ENCODE results near the gene KLF16. TPM values are rescaled to one million over a fixed set of nuclear protein-coding genes. Genes with fewer than 3 reads are reported as not detected.

Gene KLF16
- total and polyA plus RNA-seq, 9 of the 15 experiments (the other 6 are each of a cell fraction or from before 2014, with no cell fraction given): 0.04 to 60.4 (median 6.8) TPM

DNA sequence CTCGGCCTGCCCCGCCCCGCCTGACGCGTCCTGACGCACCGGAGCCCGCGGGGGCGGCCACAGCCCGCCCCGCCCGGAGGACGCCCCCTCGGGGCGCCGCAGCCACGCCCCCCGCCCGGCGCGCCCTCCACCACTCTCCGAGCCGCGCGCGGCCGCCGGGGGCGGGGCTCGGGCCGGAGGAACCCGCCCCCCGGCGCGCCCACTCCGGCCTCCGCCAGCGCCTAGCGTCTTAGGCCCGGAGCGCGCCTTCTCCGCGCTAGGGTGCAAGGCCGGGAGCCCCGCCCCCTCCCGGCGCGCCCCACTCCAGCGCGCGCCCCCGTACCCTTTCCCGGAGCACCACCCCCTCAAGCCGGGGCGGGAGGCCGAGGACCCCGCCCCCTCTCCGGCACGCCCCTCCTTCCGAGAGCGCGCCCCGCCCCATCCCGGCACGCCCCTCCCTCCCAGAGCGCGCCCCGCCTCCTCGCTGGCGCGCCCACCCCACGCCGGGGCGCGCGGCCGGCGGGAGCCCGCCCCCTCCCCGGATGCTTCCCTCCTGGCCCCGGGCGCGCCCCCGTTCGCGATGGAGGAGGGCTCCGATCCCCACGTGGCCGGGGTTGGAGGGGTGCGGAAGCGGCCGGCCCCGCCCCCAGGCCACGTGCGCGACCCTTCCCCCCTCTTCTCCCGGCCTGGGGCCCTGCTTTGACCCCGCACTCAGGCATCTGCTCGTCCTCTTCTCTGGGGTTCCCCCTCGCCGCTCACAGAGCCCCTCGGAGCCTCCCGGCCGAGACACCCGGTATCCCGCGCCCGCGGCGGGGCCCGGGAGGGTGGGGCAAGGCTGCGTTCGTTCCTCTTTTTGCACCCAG is 480 bp upstream of the KLF16 start (continued):
- TF ChIP-seq, protein P1, sequence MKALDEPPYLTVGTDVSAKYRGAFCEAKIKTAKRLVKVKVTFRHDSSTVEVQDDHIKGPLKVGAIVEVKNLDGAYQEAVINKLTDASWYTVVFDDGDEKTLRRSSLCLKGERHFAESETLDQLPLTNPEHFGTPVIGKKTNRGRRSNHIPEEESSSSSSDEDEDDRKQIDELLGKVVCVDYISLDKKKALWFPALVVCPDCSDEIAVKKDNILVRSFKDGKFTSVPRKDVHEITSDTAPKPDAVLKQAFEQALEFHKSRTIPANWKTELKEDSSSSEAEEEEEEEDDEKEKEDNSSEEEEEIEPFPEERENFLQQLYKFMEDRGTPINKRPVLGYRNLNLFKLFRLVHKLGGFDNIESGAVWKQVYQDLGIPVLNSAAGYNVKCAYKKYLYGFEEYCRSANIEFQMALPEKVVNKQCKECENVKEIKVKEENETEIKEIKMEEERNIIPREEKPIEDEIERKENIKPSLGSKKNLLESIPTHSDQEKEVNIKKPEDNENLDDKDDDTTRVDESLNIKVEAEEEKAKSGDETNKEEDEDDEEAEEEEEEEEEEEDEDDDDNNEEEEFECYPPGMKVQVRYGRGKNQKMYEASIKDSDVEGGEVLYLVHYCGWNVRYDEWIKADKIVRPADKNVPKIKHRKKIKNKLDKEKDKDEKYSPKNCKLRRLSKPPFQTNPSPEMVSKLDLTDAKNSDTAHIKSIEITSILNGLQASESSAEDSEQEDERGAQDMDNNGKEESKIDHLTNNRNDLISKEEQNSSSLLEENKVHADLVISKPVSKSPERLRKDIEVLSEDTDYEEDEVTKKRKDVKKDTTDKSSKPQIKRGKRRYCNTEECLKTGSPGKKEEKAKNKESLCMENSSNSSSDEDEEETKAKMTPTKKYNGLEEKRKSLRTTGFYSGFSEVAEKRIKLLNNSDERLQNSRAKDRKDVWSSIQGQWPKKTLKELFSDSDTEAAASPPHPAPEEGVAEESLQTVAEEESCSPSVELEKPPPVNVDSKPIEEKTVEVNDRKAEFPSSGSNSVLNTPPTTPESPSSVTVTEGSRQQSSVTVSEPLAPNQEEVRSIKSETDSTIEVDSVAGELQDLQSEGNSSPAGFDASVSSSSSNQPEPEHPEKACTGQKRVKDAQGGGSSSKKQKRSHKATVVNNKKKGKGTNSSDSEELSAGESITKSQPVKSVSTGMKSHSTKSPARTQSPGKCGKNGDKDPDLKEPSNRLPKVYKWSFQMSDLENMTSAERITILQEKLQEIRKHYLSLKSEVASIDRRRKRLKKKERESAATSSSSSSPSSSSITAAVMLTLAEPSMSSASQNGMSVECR (CRISPR knock-in tag; IDR thresholded peaks at IDR 0.05): peak; percentile 99
- no peak for TF ChIP-seq SMAD2 (IDR thresholded peaks at IDR 0.05; ENCODE audit: low read depth, low read length)
- TF ChIP-seq, protein P2, sequence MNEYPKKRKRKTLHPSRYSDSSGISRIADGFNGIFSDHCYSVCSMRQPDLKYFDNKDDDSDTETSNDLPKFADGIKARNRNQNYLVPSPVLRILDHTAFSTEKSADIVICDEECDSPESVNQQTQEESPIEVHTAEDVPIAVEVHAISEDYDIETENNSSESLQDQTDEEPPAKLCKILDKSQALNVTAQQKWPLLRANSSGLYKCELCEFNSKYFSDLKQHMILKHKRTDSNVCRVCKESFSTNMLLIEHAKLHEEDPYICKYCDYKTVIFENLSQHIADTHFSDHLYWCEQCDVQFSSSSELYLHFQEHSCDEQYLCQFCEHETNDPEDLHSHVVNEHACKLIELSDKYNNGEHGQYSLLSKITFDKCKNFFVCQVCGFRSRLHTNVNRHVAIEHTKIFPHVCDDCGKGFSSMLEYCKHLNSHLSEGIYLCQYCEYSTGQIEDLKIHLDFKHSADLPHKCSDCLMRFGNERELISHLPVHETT (CRISPR knock-in tag; conservative IDR thresholded peaks at IDR 0.05 in 1 of 2, IDR thresholded peaks at IDR 0.05 in 1 of 2): peak in 1 of 2 experiments; percentile 97; a peak in 2 of 4 replicates
- peak; percentile 37; the same call in 1 of the 2 replicates for TF ChIP-seq DPF2 (IDR thresholded peaks at IDR 0.05)
- peak; percentile 82; the same call in 1 of the 2 replicates for TF ChIP-seq ZNF766 (CRISPR knock-in tag; conservative IDR thresholded peaks at IDR 0.05)
- no peak for TF ChIP-seq SMARCA4 (IDR thresholded peaks at IDR 0.05)
- TF ChIP-seq, protein P3, sequence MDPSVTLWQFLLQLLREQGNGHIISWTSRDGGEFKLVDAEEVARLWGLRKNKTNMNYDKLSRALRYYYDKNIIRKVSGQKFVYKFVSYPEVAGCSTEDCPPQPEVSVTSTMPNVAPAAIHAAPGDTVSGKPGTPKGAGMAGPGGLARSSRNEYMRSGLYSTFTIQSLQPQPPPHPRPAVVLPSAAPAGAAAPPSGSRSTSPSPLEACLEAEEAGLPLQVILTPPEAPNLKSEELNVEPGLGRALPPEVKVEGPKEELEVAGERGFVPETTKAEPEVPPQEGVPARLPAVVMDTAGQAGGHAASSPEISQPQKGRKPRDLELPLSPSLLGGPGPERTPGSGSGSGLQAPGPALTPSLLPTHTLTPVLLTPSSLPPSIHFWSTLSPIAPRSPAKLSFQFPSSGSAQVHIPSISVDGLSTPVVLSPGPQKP (CRISPR knock-in tag; IDR thresholded peaks at IDR 0.05): no peak
- peak; percentile 42 for TF ChIP-seq TBP (optimal IDR thresholded peaks at IDR 0.05; ENCODE audit: low read depth, low read length)
- TF ChIP-seq POLR2G (IDR thresholded peaks at IDR 0.05; ENCODE audit: low read depth, low read length): peak; percentile 89
- no peak for TF ChIP-seq ZNF79 (CRISPR knock-in tag; IDR thresholded peaks at IDR 0.05; ENCODE audit: low read depth)
- TF ChIP-seq ZNF77 (CRISPR knock-in tag; IDR thresholded peaks at IDR 0.05): no peak
- peak; percentile 7; the same call in 1 of the 2 replicates for TF ChIP-seq SPI1 (IDR thresholded peaks at IDR 0.05; ENCODE audit: borderline replicate concordance, low read depth, low read length)
- TF ChIP-seq, protein P4, sequence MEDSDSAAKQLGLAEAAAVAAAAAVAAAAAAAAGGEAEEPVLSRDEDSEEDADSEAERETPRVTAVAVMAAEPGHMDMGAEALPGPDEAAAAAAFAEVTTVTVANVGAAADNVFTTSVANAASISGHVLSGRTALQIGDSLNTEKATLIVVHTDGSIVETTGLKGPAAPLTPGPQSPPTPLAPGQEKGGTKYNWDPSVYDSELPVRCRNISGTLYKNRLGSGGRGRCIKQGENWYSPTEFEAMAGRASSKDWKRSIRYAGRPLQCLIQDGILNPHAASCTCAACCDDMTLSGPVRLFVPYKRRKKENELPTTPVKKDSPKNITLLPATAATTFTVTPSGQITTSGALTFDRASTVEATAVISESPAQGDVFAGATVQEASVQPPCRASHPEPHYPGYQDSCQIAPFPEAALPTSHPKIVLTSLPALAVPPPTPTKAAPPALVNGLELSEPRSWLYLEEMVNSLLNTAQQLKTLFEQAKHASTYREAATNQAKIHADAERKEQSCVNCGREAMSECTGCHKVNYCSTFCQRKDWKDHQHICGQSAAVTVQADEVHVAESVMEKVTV (CRISPR knock-in tag; IDR thresholded peaks at IDR 0.05): 0 out of 2 replicates have a peak, but pooled peaks have one; percentile 16
- no peak for TF ChIP-seq ZBED1 (IDR thresholded peaks at IDR 0.05)
- TF ChIP-seq PRPF4 (IDR thresholded peaks at IDR 0.05; ENCODE audit: insufficient read depth, low read depth, low read length, poor library complexity, severe bottlenecking): peak; percentile 75
- TF ChIP-seq JUND (IDR thresholded peaks at IDR 0.05; ENCODE audit: borderline replicate concordance, low read depth, low read length): peak; percentile 25; the same call in 1 of the 2 replicates
- peak; percentile 6; the same call in 1 of the 3 replicates for TF ChIP-seq JUND (tag; IDR thresholded peaks at IDR 0.05; ENCODE audit: borderline replicate concordance, low read depth, low read length)
- TF ChIP-seq ADNP (tag; IDR thresholded peaks at IDR 0.05): no peak
